HEK293 (cell line): ENCODE measurements around the gene CTDSP1.

Source experiments
- OSR2 ChIP-seq: fragments of 450-650 bp; formaldehyde crosslinking; IDR thresholded peaks from 2 replicates; pipeline ENCODE4 v1.5.1; 2016; ENCODE audit warnings: missing biosample characterization, missing genetic modification characterization
- SETDB1 ChIP-seq: IDR thresholded peaks from one replicate; pipeline ENCODE4 v1.6.1; 2017; ENCODE audit warnings: mild to moderate bottlenecking, low read length, moderate library complexity, mixed read lengths; ENCODE audit not compliant: insufficient read length
- ZNF175 ChIP-seq: fragments of 450-650 bp; formaldehyde crosslinking; IDR thresholded peaks from 2 replicates; pipeline ENCODE4 v1.5.1; 2016; ENCODE audit warnings: missing biosample characterization, missing genetic modification characterization
- ZNF510 ChIP-seq: fragments of 450-650 bp; formaldehyde crosslinking; IDR thresholded peaks from 2 replicates; pipeline ENCODE4 v1.5.1; 2018; ENCODE audit warnings: mild to moderate bottlenecking, missing genetic modification characterization, missing biosample characterization; ENCODE audit not compliant: insufficient replicate concordance
- ZNF530 ChIP-seq: fragments of 450-650 bp; formaldehyde crosslinking; IDR thresholded peaks from 2 replicates; pipeline ENCODE4 v1.5.1; 2016; ENCODE audit warnings: low read depth, missing biosample characterization, missing genetic modification characterization
- ZNF561 ChIP-seq: fragments of 450-650 bp; IDR thresholded peaks from 2 replicates; pipeline ENCODE4 v1.5.1; 2018; ENCODE audit warnings: missing biosample characterization, missing genetic modification characterization, borderline replicate concordance
- ZNF571 ChIP-seq: fragments of 450-650 bp; formaldehyde crosslinking; IDR thresholded peaks from 2 replicates; pipeline ENCODE4 v1.5.0; 2017; ENCODE audit warnings: missing biosample characterization, missing genetic modification characterization
- ZNF76 ChIP-seq: fragments of 450-650 bp; formaldehyde crosslinking; IDR thresholded peaks from 2 replicates; pipeline ENCODE4; 2016; ENCODE audit warnings: low read depth, missing biosample characterization, missing genetic modification characterization, borderline replicate concordance
- TF ChIP-seq, protein P1 (sequence below): fragments of 450-650 bp; formaldehyde crosslinking; IDR thresholded peaks from 2 replicates; pipeline ENCODE4 v1.5.1; 2016; ENCODE audit warnings: missing biosample characterization, missing genetic modification characterization
- TF ChIP-seq, protein P2 (sequence below): fragments of 450-650 bp; formaldehyde crosslinking; IDR thresholded peaks from 2 replicates; pipeline ENCODE4 v1.5.0; 2017; ENCODE audit warnings: missing biosample characterization, missing genetic modification characterization, borderline replicate concordance
- TF ChIP-seq, protein P3 (sequence below): fragments of 450-650 bp; formaldehyde crosslinking; IDR thresholded peaks from 2 replicates; pipeline ENCODE4 v1.5.1; 2016; ENCODE audit warnings: missing biosample characterization, missing genetic modification characterization

DNA sequence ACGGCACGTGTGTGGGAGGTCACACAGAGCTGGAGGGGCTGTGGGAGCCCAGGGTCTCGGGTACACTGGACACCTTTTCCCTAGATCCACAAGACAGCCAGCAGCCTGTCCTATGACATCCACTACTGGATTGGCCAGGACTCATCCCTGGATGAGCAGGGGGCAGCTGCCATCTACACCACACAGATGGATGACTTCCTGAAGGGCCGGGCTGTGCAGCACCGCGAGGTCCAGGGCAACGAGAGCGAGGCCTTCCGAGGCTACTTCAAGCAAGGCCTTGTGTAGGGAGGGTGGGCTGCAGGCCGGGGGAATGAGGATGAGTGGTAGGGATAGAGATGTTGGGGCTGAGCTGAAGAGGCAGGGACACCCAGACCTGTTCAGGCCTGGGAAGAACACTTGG lies 25.9 kb downstream of the CTDSP1 start:
- TF ChIP-seq, protein P1, sequence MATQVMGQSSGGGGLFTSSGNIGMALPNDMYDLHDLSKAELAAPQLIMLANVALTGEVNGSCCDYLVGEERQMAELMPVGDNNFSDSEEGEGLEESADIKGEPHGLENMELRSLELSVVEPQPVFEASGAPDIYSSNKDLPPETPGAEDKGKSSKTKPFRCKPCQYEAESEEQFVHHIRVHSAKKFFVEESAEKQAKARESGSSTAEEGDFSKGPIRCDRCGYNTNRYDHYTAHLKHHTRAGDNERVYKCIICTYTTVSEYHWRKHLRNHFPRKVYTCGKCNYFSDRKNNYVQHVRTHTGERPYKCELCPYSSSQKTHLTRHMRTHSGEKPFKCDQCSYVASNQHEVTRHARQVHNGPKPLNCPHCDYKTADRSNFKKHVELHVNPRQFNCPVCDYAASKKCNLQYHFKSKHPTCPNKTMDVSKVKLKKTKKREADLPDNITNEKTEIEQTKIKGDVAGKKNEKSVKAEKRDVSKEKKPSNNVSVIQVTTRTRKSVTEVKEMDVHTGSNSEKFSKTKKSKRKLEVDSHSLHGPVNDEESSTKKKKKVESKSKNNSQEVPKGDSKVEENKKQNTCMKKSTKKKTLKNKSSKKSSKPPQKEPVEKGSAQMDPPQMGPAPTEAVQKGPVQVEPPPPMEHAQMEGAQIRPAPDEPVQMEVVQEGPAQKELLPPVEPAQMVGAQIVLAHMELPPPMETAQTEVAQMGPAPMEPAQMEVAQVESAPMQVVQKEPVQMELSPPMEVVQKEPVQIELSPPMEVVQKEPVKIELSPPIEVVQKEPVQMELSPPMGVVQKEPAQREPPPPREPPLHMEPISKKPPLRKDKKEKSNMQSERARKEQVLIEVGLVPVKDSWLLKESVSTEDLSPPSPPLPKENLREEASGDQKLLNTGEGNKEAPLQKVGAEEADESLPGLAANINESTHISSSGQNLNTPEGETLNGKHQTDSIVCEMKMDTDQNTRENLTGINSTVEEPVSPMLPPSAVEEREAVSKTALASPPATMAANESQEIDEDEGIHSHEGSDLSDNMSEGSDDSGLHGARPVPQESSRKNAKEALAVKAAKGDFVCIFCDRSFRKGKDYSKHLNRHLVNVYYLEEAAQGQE (tag by site-specific recombination), result no peak
- TF ChIP-seq OSR2 (no peak), SETDB1 (no peak), ZNF76 (no peak), ZNF175 (tag by site-specific recombination) (no peak), ZNF571 (no peak), ZNF510 (tag by site-specific recombination) (no peak), ZNF530 (no peak), ZNF561 (tag by site-specific recombination) (no peak)
- TF ChIP-seq, protein P2, sequence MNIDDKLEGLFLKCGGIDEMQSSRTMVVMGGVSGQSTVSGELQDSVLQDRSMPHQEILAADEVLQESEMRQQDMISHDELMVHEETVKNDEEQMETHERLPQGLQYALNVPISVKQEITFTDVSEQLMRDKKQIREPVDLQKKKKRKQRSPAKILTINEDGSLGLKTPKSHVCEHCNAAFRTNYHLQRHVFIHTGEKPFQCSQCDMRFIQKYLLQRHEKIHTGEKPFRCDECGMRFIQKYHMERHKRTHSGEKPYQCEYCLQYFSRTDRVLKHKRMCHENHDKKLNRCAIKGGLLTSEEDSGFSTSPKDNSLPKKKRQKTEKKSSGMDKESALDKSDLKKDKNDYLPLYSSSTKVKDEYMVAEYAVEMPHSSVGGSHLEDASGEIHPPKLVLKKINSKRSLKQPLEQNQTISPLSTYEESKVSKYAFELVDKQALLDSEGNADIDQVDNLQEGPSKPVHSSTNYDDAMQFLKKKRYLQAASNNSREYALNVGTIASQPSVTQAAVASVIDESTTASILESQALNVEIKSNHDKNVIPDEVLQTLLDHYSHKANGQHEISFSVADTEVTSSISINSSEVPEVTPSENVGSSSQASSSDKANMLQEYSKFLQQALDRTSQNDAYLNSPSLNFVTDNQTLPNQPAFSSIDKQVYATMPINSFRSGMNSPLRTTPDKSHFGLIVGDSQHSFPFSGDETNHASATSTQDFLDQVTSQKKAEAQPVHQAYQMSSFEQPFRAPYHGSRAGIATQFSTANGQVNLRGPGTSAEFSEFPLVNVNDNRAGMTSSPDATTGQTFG (tag by site-specific recombination), result no peak
- TF ChIP-seq, protein P3, sequence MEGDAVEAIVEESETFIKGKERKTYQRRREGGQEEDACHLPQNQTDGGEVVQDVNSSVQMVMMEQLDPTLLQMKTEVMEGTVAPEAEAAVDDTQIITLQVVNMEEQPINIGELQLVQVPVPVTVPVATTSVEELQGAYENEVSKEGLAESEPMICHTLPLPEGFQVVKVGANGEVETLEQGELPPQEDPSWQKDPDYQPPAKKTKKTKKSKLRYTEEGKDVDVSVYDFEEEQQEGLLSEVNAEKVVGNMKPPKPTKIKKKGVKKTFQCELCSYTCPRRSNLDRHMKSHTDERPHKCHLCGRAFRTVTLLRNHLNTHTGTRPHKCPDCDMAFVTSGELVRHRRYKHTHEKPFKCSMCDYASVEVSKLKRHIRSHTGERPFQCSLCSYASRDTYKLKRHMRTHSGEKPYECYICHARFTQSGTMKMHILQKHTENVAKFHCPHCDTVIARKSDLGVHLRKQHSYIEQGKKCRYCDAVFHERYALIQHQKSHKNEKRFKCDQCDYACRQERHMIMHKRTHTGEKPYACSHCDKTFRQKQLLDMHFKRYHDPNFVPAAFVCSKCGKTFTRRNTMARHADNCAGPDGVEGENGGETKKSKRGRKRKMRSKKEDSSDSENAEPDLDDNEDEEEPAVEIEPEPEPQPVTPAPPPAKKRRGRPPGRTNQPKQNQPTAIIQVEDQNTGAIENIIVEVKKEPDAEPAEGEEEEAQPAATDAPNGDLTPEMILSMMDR (tag by site-specific recombination), result no peak
